ENCODE results near the gene LEMD2.

GRCh38 chr6:33724102-33725023 is 64.6 kb downstream of the LEMD2 start:
- TF ChIP-seq CTCF (IDR thresholded peaks at IDR 0.05; ENCODE audit: low read depth, low read length, poor library complexity, severe bottlenecking) (no peak), EZH2phosphoT487 (IDR thresholded peaks at IDR 0.05; ENCODE audit: borderline replicate concordance, low read length) (no peak)
